GM12878 (cell line): Measurements from ENCODE around the gene SUGCT. TPM values are rescaled to one million over a fixed set of nuclear protein-coding genes. Genes with fewer than 3 reads are reported as not detected.
"Not testable (repeated sequence)": the region's sequence is repeated elsewhere in the genome, so short reads cannot be mapped to it uniquely, and the experiment has no call there.

ENCODE experiments used
- ATAC-seq: fragments of 200-7000 bp; cut with Tn5 transposase; 3 replicates; pipeline ENCODE4 v1.9.1; 2020; ENCODE audit warnings: mild to moderate bottlenecking, moderate library complexity
- BruUV-seq: library from RNA; stranded (reverse); fragments of 400-500 nt; replicated peaks from 2 replicates; lab custom pipeline; 2021; lab: Mats Ljungman, UMichigan
- CTCF ChIA-PET: fragments of 300-600 bp; sonication (Branson Sonifier 250); formaldehyde crosslinking; extraction: SDS; loops from one replicate; lab custom pipeline; 2021; ENCODE audit warnings: inconsistent platforms; lab: Yijun Ruan, JAX
- POLR2A ChIA-PET: fragments of 350-600 bp; formaldehyde crosslinking; extraction: SDS; loops from one replicate; lab custom pipeline; 2021; ENCODE audit warnings: inconsistent platforms; lab: Charles Lee
- RAD21 ChIA-PET: fragments of 300-600 bp; sonication (Branson Sonifier 250); formaldehyde crosslinking; loops from one replicate; lab custom pipeline; 2023; ENCODE audit warnings: antibody characterized with exemption; ENCODE audit not compliant: unreplicated experiment; lab: Charles Lee
- SMC1A ChIA-PET: fragments of 300-600 bp; sonication (Branson Sonifier 250); formaldehyde crosslinking; loops from one replicate; lab custom pipeline; 2023; ENCODE audit not compliant: unreplicated experiment, uncharacterized antibody; lab: Charles Lee
- DNase-seq: peaks from one replicate; pipeline ENCODE4 v3.0.0-alpha.2; 2011; ENCODE audit warnings: low read depth, low spot score
- FAIRE-seq: peaks from 3 replicates; lab custom pipeline; 2011; peaks lifted over from hg19 to GRCh38; lab: Jason Lieb, UNC
- H2AFZ ChIP-seq: 2 replicates; pipeline ENCODE4 v1.6.0; 2011; ENCODE audit warnings: low read depth, low read length, control low read depth; ENCODE audit not compliant: control insufficient read depth
- H3K27ac ChIP-seq: 2 replicates; pipeline ENCODE4 v1.5.1; 2011; ENCODE audit warnings: control low read depth; ENCODE audit not compliant: control insufficient read depth, insufficient read depth
- H3K27me3 ChIP-seq, 2 experiments: replicated peaks in 1 of 2; 2 replicates each; pipeline versions ENCODE4 v1.6.0 to v1.6.1; 2011; ENCODE audit warnings: low read length in 1 of 2; ENCODE audit not compliant: control insufficient read depth in 2 of 2, insufficient read depth in 2 of 2
- H3K36me3 ChIP-seq, 2 experiments: 2 replicates each; pipeline ENCODE4 v1.5.1; 2011; ENCODE audit warnings: low read length in 1 of 2; ENCODE audit not compliant: control insufficient read depth in 2 of 2, insufficient read depth in 2 of 2
- H3K4me1 ChIP-seq: 2 replicates; pipeline ENCODE4 v1.6.1; 2011; ENCODE audit warnings: mild to moderate bottlenecking, low read length, moderate library complexity, mixed read lengths; ENCODE audit not compliant: control insufficient read depth, insufficient read depth
- H3K4me2 ChIP-seq: 2 replicates; pipeline ENCODE4 v1.6.0; 2011; ENCODE audit warnings: control low read depth; ENCODE audit not compliant: control insufficient read depth, insufficient read depth
- H3K4me3 ChIP-seq: fragments of 200-600 bp; sonication (generic); 2 replicates; pipeline ENCODE4 v1.5.1; 2016
- H3K79me2 ChIP-seq: 2 replicates; pipeline ENCODE4 v1.6.0; 2011; ENCODE audit warnings: low read length; ENCODE audit not compliant: control insufficient read depth, insufficient read depth
- H3K9ac ChIP-seq: 2 replicates; pipeline ENCODE4 v1.8.0; 2011; ENCODE audit warnings: low read length, control low read depth, mixed read lengths; ENCODE audit not compliant: control insufficient read depth, insufficient read depth
- H3K9me3 ChIP-seq: replicated peaks from 3 replicates; pipeline ENCODE4 v1.5.1; 2011; ENCODE audit warnings: mild to moderate bottlenecking, low read length; ENCODE audit not compliant: control insufficient read depth, insufficient read depth
- H4K20me1 ChIP-seq: 2 replicates; pipeline ENCODE4 v1.6.0; 2011; ENCODE audit not compliant: control insufficient read depth, insufficient read depth
- CEBPZ ChIP-seq: fragments of 150-350 bp; IDR thresholded peaks from 2 replicates; pipeline ENCODE4 v1.6.1; 2016; ENCODE audit warnings: low read depth, low read length
- RFX5 ChIP-seq: IDR thresholded peaks from 2 replicates; pipeline ENCODE4 v1.6.1; 2011; ENCODE audit warnings: low read depth, low read length, improper control_type of control experiment
- TCF7 ChIP-seq: IDR thresholded peaks from 2 replicates; pipeline ENCODE4 v1.6.1; 2014; ENCODE audit warnings: antibody characterized with exemption, borderline replicate concordance
- WGBS: methylation state at CpG from one replicate; pipeline ENCODE4 v1.1.6; 2016; ENCODE audit warnings: low lambda C conversion rate; ENCODE audit not compliant: insufficient replicate concordance, insufficient coverage; ENCODE audit errors: missing lambda C conversion rate; 5-methylcytosine and 5-hydroxymethylcytosine counted together
- in situ Hi-C: fragments of 300-500 bp; cut with MboI; formaldehyde crosslinking; loops from 9 replicates; pipeline ENCODE4 v1.14.3; 2018; ENCODE audit warnings: mixed read lengths
- intact Hi-C: fragments of 100-400 bp; cut with micrococcal nuclease; formaldehyde crosslinking; loops from one replicate; pipeline ENCODE4 v1.14.2; 2022; ENCODE audit not compliant: unreplicated experiment
- polyA plus RNA-seq, 11 experiments: library from polyadenylated mRNA; depleted of rRNA in 4 of 11; unstranded in 6 of 11; stranded (reverse) in 5 of 11; fragments of >200 nt; fragmentation: Nextera tagmentation in 4 of 11; fragmentation: Illumina TruSeq in 1 of 11; extraction: Ambion mirVana in 4 of 11; extraction: Trizol in 1 of 11; gene quantifications; 1 replicate in 1 of 11; 2 replicates in 10 of 11; pipeline versions ENCODE4 v1.2.1 to v1.2.3, GENCODE V29; 2011 to 2016; ENCODE audit warnings: inconsistent platforms in 2 of 11, missing spikeins in 2 of 11, low read depth in 1 of 11
- total RNA-seq, 4 experiments: library from RNA; depleted of rRNA in 3 of 4; stranded (reverse); fragments of >200 nt in 3 of 4; fragmentation: Illumina TruSeq in 1 of 4; extraction: Trizol in 1 of 4; gene quantifications; 2 replicates each; pipeline versions ENCODE4 v1.2.1 to v1.2.3, GENCODE V29; 2013 to 2021
- TF ChIP-seq, protein P1 (sequence below): fragments of 450-650 bp; IDR thresholded peaks from 2 replicates; pipeline ENCODE4 v1.6.1; 2018; ENCODE audit warnings: mild to moderate bottlenecking, low read depth, moderate library complexity; ENCODE audit not compliant: partially characterized antibody
- TF ChIP-seq, protein P2 (sequence below): fragments of 450-650 bp; IDR thresholded peaks from 2 replicates; pipeline ENCODE4 v1.6.1; 2016; ENCODE audit warnings: mild to moderate bottlenecking

SUGCT gene
- total and polyA plus RNA-seq, 10 of the 15 experiments (the other 5 are each of a cell fraction or from before 2014, with no cell fraction given): 0.08 to 1.2 (median 0.67) TPM; not detected in 1

- intact Hi-C loops, RAD21 ChIA-PET, ATAC-seq, H3K9me3 ChIP-seq, H3K27ac ChIP-seq, H3K4me3 ChIP-seq, CTCF ChIA-PET, H3K27me3 ChIP-seq, H2AFZ ChIP-seq, FAIRE-seq, H4K20me1 ChIP-seq, H3K9ac ChIP-seq, H3K79me2 ChIP-seq, H3K4me2 ChIP-seq, SMC1A ChIA-PET, H3K4me1 ChIP-seq, H3K36me3 ChIP-seq, BruUV-seq, POLR2A ChIA-PET, in situ Hi-C loops, DNase-seq: not testable (repeated sequence)
- WGBS: 39% methylated on average over 3 of the region's 3 CpGs
Measured at GRCh38 chr7:40145596-40146130, 10.9 kb downstream of the SUGCT start.

GRCh38 chr7:40147371-40148246 lies 12.8 kb downstream of the SUGCT start:
- Histone ChIP-seq H3K27ac (no peak overlapping the region), H3K79me2 (no peaks in the 10 kb centered on the region), H3K27me3 (no peaks in the 10 kb centered on the region), H3K9me3 (no peaks in the 10 kb centered on the region), H2AFZ (no peak overlapping the region), H3K4me1 (no peaks in the 10 kb centered on the region), H3K9ac (no peak overlapping the region), H3K4me3 (no peak overlapping the region), H3K36me3 (no peaks in the 10 kb centered on the region), H4K20me1 (no peaks in the 10 kb centered on the region), H3K4me2 (no peak overlapping the region)
- POLR2A ChIA-PET: no interaction called here
- intact Hi-C loops: no loop called here
- RAD21 ChIA-PET: no interaction called here
- DNase-seq (no peak), FAIRE-seq (no peak), ATAC-seq (no peak)
- in situ Hi-C loops: no loop called here
- CTCF ChIA-PET: no interaction called here
- WGBS: 42% methylated on average over 19 of the region's 19 CpGs
- no TSS peak for BruUV-seq
- SMC1A ChIA-PET: no interaction called here
- TF ChIP-seq CEBPZ: no peak
- TF ChIP-seq TCF7: no peak
- TF ChIP-seq, protein P1, sequence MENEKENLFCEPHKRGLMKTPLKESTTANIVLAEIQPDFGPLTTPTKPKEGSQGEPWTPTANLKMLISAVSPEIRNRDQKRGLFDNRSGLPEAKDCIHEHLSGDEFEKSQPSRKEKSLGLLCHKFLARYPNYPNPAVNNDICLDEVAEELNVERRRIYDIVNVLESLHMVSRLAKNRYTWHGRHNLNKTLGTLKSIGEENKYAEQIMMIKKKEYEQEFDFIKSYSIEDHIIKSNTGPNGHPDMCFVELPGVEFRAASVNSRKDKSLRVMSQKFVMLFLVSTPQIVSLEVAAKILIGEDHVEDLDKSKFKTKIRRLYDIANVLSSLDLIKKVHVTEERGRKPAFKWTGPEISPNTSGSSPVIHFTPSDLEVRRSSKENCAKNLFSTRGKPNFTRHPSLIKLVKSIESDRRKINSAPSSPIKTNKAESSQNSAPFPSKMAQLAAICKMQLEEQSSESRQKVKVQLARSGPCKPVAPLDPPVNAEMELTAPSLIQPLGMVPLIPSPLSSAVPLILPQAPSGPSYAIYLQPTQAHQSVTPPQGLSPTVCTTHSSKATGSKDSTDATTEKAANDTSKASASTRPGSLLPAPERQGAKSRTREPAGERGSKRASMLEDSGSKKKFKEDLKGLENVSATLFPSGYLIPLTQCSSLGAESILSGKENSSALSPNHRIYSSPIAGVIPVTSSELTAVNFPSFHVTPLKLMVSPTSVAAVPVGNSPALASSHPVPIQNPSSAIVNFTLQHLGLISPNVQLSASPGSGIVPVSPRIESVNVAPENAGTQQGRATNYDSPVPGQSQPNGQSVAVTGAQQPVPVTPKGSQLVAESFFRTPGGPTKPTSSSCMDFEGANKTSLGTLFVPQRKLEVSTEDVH: no peak
- no peak for TF ChIP-seq RFX5
- TF ChIP-seq, protein P2, sequence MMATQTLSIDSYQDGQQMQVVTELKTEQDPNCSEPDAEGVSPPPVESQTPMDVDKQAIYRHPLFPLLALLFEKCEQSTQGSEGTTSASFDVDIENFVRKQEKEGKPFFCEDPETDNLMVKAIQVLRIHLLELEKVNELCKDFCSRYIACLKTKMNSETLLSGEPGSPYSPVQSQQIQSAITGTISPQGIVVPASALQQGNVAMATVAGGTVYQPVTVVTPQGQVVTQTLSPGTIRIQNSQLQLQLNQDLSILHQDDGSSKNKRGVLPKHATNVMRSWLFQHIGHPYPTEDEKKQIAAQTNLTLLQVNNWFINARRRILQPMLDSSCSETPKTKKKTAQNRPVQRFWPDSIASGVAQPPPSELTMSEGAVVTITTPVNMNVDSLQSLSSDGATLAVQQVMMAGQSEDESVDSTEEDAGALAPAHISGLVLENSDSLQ: no peak
